CD4-positive, alpha-beta T cell treated with Interleukin-10 for 1 hour (primary cell): ENCODE data around the gene INS.

Experiments used
- DNase-seq: peaks from one replicate; pipeline ENCODE4 v3.0.0-alpha.2; 2020

The INS gene

GRCh38 chr11:2164081-2164480, 3.1 kb upstream of the INS start:
- no peak for DNase-seq

GRCh38 chr11:2163428-2163978, 2.5 kb upstream of the INS start:
- DNase-seq = no peak

- no peak for DNase-seq
Observed at GRCh38 chr11:2159536-2160413, 1.2 kb downstream of the INS start.

- no peak for DNase-seq
Observed at GRCh38 chr11:2158966-2159365, 2.0 kb downstream of the INS start.

GRCh38 chr11:2158296-2158737, 2.7 kb downstream of the INS start:
- DNase-seq = no peak

GRCh38 chr11:2157294-2158040, 3.5 kb downstream of the INS start:
- DNase-seq = no peak

GRCh38 chr11:2156416-2157182, 4.4 kb downstream of the INS start:
- DNase-seq = peak; percentile 49

- no peak for DNase-seq
Observed at GRCh38 chr11:2155511-2155910, 5.5 kb downstream of the INS start.

GRCh38 chr11:2154889-2155288, 6.1 kb downstream of the INS start:
- no peak for DNase-seq

- DNase-seq = no peak
Observed at GRCh38 chr11:2154195-2154585, 6.8 kb downstream of the INS start.

- no peak for DNase-seq
Observed at GRCh38 chr11:2153581-2154194, 7.3 kb downstream of the INS start.

- peak; percentile 82 for DNase-seq
Observed at GRCh38 chr11:2151500-2152257, 9.3 kb downstream of the INS start.

- no peak for DNase-seq
Observed at GRCh38 chr11:2149864-2150847, 10.9 kb downstream of the INS start.

GRCh38 chr11:2149460-2149859, 11.5 kb downstream of the INS start:
- no peak for DNase-seq

GRCh38 chr11:2148595-2148994, 12.4 kb downstream of the INS start:
- DNase-seq = no peak

GRCh38 chr11:2147391-2147790, 13.6 kb downstream of the INS start:
- no peak for DNase-seq

GRCh38 chr11:2146051-2146450, 15.0 kb downstream of the INS start:
- DNase-seq = no peak

GRCh38 chr11:2144544-2145248, 16.3 kb downstream of the INS start:
- DNase-seq = no peak

GRCh38 chr11:2143799-2144543, 17.0 kb downstream of the INS start:
- no peak for DNase-seq
